Measurements from ENCODE around the gene RSPO1. TPM values are rescaled to one million over a fixed set of nuclear protein-coding genes. Genes with fewer than 3 reads are reported as not detected.

Gene RSPO1
- total and polyA plus RNA-seq, 2 of the 4 experiments (the other 2 are of a cell fraction) = not detected

- ChIA-PET POLR2A (ENCODE audit: unreplicated experiment) (no interaction called here), CTCF (no interaction called here)
- no peak overlapping the region for H4K5ac ChIP-seq (ENCODE audit: low read depth, low read length)
- H2AFZ ChIP-seq (replicated peaks; ENCODE audit: low read length, poor library complexity) = no peak overlapping the region
- DNase-seq (no peak), ATAC-seq (ENCODE audit: low read depth) (no peak)
- in situ Hi-C loops (cut with MboI; ENCODE audit: low sequenced_read_pairs) (no loop called here), intact Hi-C loops (cut with micrococcal nuclease) (no loop called here), dilution Hi-C loops (cut with HindIII; ENCODE audit: low sequenced_read_pairs, unreplicated experiment) (no loop called here)
- H3K4me1 ChIP-seq (ENCODE audit: control insufficient read depth, insufficient read depth, low read length) = no peaks in the 10 kb centered on the region
- H3K4ac ChIP-seq (ENCODE audit: low read depth, low read length) = no peak overlapping the region
- H3K27me3 ChIP-seq (ENCODE audit: control insufficient read depth, insufficient read depth, low read length) = no peaks in the 10 kb centered on the region
- H3K18ac ChIP-seq (ENCODE audit: low read depth, low read length) = no peak overlapping the region
- TF ChIP-seq NFE2L2 (IDR thresholded peaks at IDR 0.05; ENCODE audit: low read depth, low read length) = no peak
- no peak for TF ChIP-seq CHD1 (IDR thresholded peaks at IDR 0.05; ENCODE audit: low read depth, low read length)
- TF ChIP-seq MXI1 (IDR thresholded peaks at IDR 0.05; ENCODE audit: borderline replicate concordance, low read depth, low read length) = no peak
- TF ChIP-seq BHLHE40 (IDR thresholded peaks at IDR 0.05; ENCODE audit: low read depth, low read length) = no peak
- TF ChIP-seq RFX5 (IDR thresholded peaks at IDR 0.05; ENCODE audit: low read depth, low read length) = no peak
- no peak for TF ChIP-seq MAFK (IDR thresholded peaks at IDR 0.05; ENCODE audit: low read depth, low read length)
- TF ChIP-seq SMC3 (IDR thresholded peaks at IDR 0.05; ENCODE audit: low read depth, low read length) = no peak
- no peak for TF ChIP-seq ELK1 (IDR thresholded peaks at IDR 0.05; ENCODE audit: borderline replicate concordance, low read depth, low read length)
- no peak for TF ChIP-seq CEBPB (IDR thresholded peaks at IDR 0.05; ENCODE audit: low read depth, low read length)
- no peak for TF ChIP-seq CTCF (conservative IDR thresholded peaks at IDR 0.05; ENCODE audit: low read depth, low read length)
- TF ChIP-seq MAZ (IDR thresholded peaks at IDR 0.05; ENCODE audit: borderline replicate concordance, low read depth, low read length) = no peak
- TF ChIP-seq FOS (IDR thresholded peaks at IDR 0.05; ENCODE audit: low read depth, low read length) = no peak
- no peak for TF ChIP-seq RCOR1 (IDR thresholded peaks at IDR 0.05; ENCODE audit: insufficient replicate concordance, low read length)
- TF ChIP-seq RAD21 (IDR thresholded peaks at IDR 0.05; ENCODE audit: low read length) = no peak
- H2BK120ac ChIP-seq (ENCODE audit: low read depth, low read length) = no peak overlapping the region
- no peak overlapping the region for H2BK20ac ChIP-seq (ENCODE audit: low read depth, low read length)
- WGBS, 2 experiments (ENCODE audit: extremely low coverage in 2 of 2, insufficient read length in 1 of 2) = 100% methylated on average over 1 of the region's 3 CpGs; no CpG with 5 or more reads in 1 of the 2 experiments
- no peak overlapping the region for H4K8ac ChIP-seq (ENCODE audit: low read depth in 2 of 2, low read length in 2 of 2)
- no peak overlapping the region for H3K14ac ChIP-seq (replicated peaks; ENCODE audit: low read depth, low read length)
- H3K79me1 ChIP-seq (ENCODE audit: low read depth in 1 of 2, low read length in 2 of 2) = peaks cover 8 to 9% of the 10 kb centered on the region in 2 experiments; a peak in 2 of 4 replicates
- no peak overlapping the region for H4K91ac ChIP-seq (ENCODE audit: insufficient read depth, low read depth, low read length)
- H4K20me1 ChIP-seq (ENCODE audit: insufficient read depth, low read length) = no peaks in the 10 kb centered on the region
- no peak overlapping the region for H3K23ac ChIP-seq (ENCODE audit: low read depth, low read length)
- H3K56ac ChIP-seq (ENCODE audit: extremely low read depth, insufficient read depth, low read length) = no peak overlapping the region
- no peaks in the 10 kb centered on the region for H3K9me1 ChIP-seq (ENCODE audit: insufficient read depth, low read length)
- H2BK5ac ChIP-seq (ENCODE audit: low read depth, low read length, poor library complexity, severe bottlenecking) = no peak overlapping the region
- no peak overlapping the region for H3K9ac ChIP-seq (ENCODE audit: low read depth, low read length)
- no peak overlapping the region for H2AK5ac ChIP-seq (ENCODE audit: low read depth, low read length)
- no peaks in the 10 kb centered on the region for H3K9me3 ChIP-seq (ENCODE audit: control insufficient read depth, insufficient read depth, low read length)
- no TSS peak for BruUV-seq (replicated peaks)
- no peak overlapping the region for H3K4me3 ChIP-seq (ENCODE audit: insufficient read depth, low read depth, low read length)
- H2AK9ac ChIP-seq (replicated peaks; ENCODE audit: low read depth, low read length, poor library complexity) = no peak overlapping the region
- no peak overlapping the region for H3K4me2 ChIP-seq (ENCODE audit: low read depth, low read length)
- no peak overlapping the region for H3K27ac ChIP-seq (ENCODE audit: insufficient read depth, low read length)
- no peak overlapping the region for H2BK15ac ChIP-seq (ENCODE audit: low read depth, low read length)
- H3K36me3 ChIP-seq (ENCODE audit: control insufficient read depth, insufficient read depth, low read length) = peaks cover 42% of the 10 kb centered on the region
Observed at GRCh38 chr1:37567023-37567422, 67.7 kb downstream of the RSPO1 start.

All from IMR-90 (cell line).